Measurements from ENCODE around the gene EWSR1.
A peak's percentile ranks its signal among the peaks of the same experiment; 100 is the strongest.

The EWSR1 gene

GRCh38 chr22:29301716-29302401, 33.8 kb downstream of the EWSR1 start:
- peaks cover 7% of the 10 kb centered on the region for H3K4me1 Mint-ChIP-seq (ENCODE audit: low read depth)
- H3K9me3 Mint-ChIP-seq: no peaks in the 10 kb centered on the region
- peaks cover 48% of the 10 kb centered on the region for H3K36me3 Mint-ChIP-seq (ENCODE audit: low read depth)
- H3K4me3 Mint-ChIP-seq: no peak overlapping the region
- peak; percentile 37 for DNase-seq
- peaks cover 26% of the 10 kb centered on the region for H3K27me3 Mint-ChIP-seq
- peak overlapping the region; percentile 50 for H3K27ac Mint-ChIP-seq

GRCh38 chr22:29302402-29302680, 34.3 kb downstream of the EWSR1 start:
- Mint-ChIP-seq H3K9me3 (no peaks in the 10 kb centered on the region), H3K4me3 (no peak overlapping the region), H3K27me3 (peaks cover 26% of the 10 kb centered on the region), H3K4me1 (ENCODE audit: low read depth) (peaks cover 8% of the 10 kb centered on the region), H3K27ac (no peak overlapping the region), H3K36me3 (ENCODE audit: low read depth) (peaks cover 43% of the 10 kb centered on the region)
- no peak for DNase-seq

- DNase-seq: no peak
- no peaks in the 10 kb centered on the region for H3K9me3 Mint-ChIP-seq
- peaks cover 38% of the 10 kb centered on the region for H3K36me3 Mint-ChIP-seq (ENCODE audit: low read depth)
- no peak overlapping the region for H3K4me3 Mint-ChIP-seq
- peak overlapping the region; percentile 33 for H3K27ac Mint-ChIP-seq
- peaks cover 11% of the 10 kb centered on the region for H3K4me1 Mint-ChIP-seq (ENCODE audit: low read depth)
- H3K27me3 Mint-ChIP-seq: peaks cover 32% of the 10 kb centered on the region
Observed at GRCh38 chr22:29302681-29303465, 34.8 kb downstream of the EWSR1 start.

GRCh38 chr22:29305836-29306174, 37.7 kb downstream of the EWSR1 start:
- DNase-seq: no peak
- Mint-ChIP-seq H3K27ac (no peak overlapping the region), H3K4me1 (ENCODE audit: low read depth) (peaks cover 20% of the 10 kb centered on the region), H3K27me3 (peaks cover 32% of the 10 kb centered on the region), H3K9me3 (no peaks in the 10 kb centered on the region), H3K36me3 (ENCODE audit: low read depth) (peaks cover 9% of the 10 kb centered on the region), H3K4me3 (peak overlapping the region; percentile 69)

- DNase-seq: no peak
- Mint-ChIP-seq H3K27ac (no peak within 1 kb of the TSS), H3K36me3 (ENCODE audit: low read depth) (peaks cover 4% of the 10 kb centered on the region), H3K4me3 (peak within 1 kb of the TSS; percentile 69), H3K27me3 (peaks cover 36% of the 10 kb centered on the region), H3K4me1 (ENCODE audit: low read depth) (peaks cover 24% of the 10 kb centered on the region), H3K9me3 (no peaks in the 10 kb centered on the region)
Observed at GRCh38 chr22:29306175-29306834, 38.2 kb downstream of the EWSR1 start, which contains the start of gene GAS2L1. Gene GAS2L1, plus strand, starts transcription at chr22:29306650. Its CDS starts 1,456 bp downstream, at chr22:29308106.

- no peak for DNase-seq
- Mint-ChIP-seq H3K27me3 (peaks cover 37% of the 10 kb centered on the region), H3K27ac (no peak overlapping the region), H3K36me3 (ENCODE audit: low read depth) (no peaks in the 10 kb centered on the region), H3K9me3 (no peaks in the 10 kb centered on the region), H3K4me3 (peak overlapping the region; percentile 69), H3K4me1 (ENCODE audit: low read depth) (peaks cover 24% of the 10 kb centered on the region)
Observed at GRCh38 chr22:29306835-29307595, 38.9 kb downstream of the EWSR1 start.

GRCh38 chr22:29307596-29308147, 39.6 kb downstream of the EWSR1 start:
- no peak for DNase-seq
- Mint-ChIP-seq H3K9me3 (no peaks in the 10 kb centered on the region), H3K4me3 (peak overlapping the region; percentile 67), H3K4me1 (ENCODE audit: low read depth) (peaks cover 24% of the 10 kb centered on the region), H3K27me3 (peaks cover 44% of the 10 kb centered on the region), H3K36me3 (ENCODE audit: low read depth) (no peaks in the 10 kb centered on the region), H3K27ac (no peak overlapping the region)

GRCh38 chr22:29308148-29308790, 40.2 kb downstream of the EWSR1 start:
- H3K27ac Mint-ChIP-seq: no peak overlapping the region
- peaks cover 50% of the 10 kb centered on the region for H3K27me3 Mint-ChIP-seq
- H3K4me1 Mint-ChIP-seq (ENCODE audit: low read depth): peaks cover 27% of the 10 kb centered on the region
- H3K36me3 Mint-ChIP-seq (ENCODE audit: low read depth): no peaks in the 10 kb centered on the region
- no peaks in the 10 kb centered on the region for H3K9me3 Mint-ChIP-seq
- no peak for DNase-seq
- H3K4me3 Mint-ChIP-seq: no peak overlapping the region

- peaks cover 55% of the 10 kb centered on the region for H3K27me3 Mint-ChIP-seq
- no peaks in the 10 kb centered on the region for H3K9me3 Mint-ChIP-seq
- peaks cover 33% of the 10 kb centered on the region for H3K4me1 Mint-ChIP-seq (ENCODE audit: low read depth)
- no peaks in the 10 kb centered on the region for H3K36me3 Mint-ChIP-seq (ENCODE audit: low read depth)
- H3K27ac Mint-ChIP-seq: no peak overlapping the region
- DNase-seq: no peak
- no peak overlapping the region for H3K4me3 Mint-ChIP-seq
Observed at GRCh38 chr22:29308791-29309262, 40.8 kb downstream of the EWSR1 start.

GRCh38 chr22:29309332-29310064, 41.4 kb downstream of the EWSR1 start:
- H3K27me3 Mint-ChIP-seq: peaks cover 56% of the 10 kb centered on the region
- H3K27ac Mint-ChIP-seq: no peak overlapping the region
- H3K9me3 Mint-ChIP-seq: no peaks in the 10 kb centered on the region
- H3K4me1 Mint-ChIP-seq (ENCODE audit: low read depth): peaks cover 39% of the 10 kb centered on the region
- no peak for DNase-seq
- no peaks in the 10 kb centered on the region for H3K36me3 Mint-ChIP-seq (ENCODE audit: low read depth)
- H3K4me3 Mint-ChIP-seq: no peak overlapping the region

- H3K27me3 Mint-ChIP-seq: peaks cover 52% of the 10 kb centered on the region
- no peaks in the 10 kb centered on the region for H3K9me3 Mint-ChIP-seq
- H3K27ac Mint-ChIP-seq: no peak overlapping the region
- H3K36me3 Mint-ChIP-seq (ENCODE audit: low read depth): no peaks in the 10 kb centered on the region
- H3K4me3 Mint-ChIP-seq: no peak overlapping the region
- H3K4me1 Mint-ChIP-seq (ENCODE audit: low read depth): peaks cover 43% of the 10 kb centered on the region
- DNase-seq: peak; percentile 33
Observed at GRCh38 chr22:29310065-29310862, 42.2 kb downstream of the EWSR1 start.

GRCh38 chr22:29310863-29311339, 42.8 kb downstream of the EWSR1 start:
- Mint-ChIP-seq H3K4me3 (no peak overlapping the region), H3K4me1 (ENCODE audit: low read depth) (peaks cover 42% of the 10 kb centered on the region), H3K36me3 (ENCODE audit: low read depth) (no peaks in the 10 kb centered on the region), H3K9me3 (no peaks in the 10 kb centered on the region), H3K27ac (no peak overlapping the region), H3K27me3 (peaks cover 48% of the 10 kb centered on the region)
- peak; percentile 77 for DNase-seq

Measured in activated T-cell treated with anti-CD3 and anti-CD28 coated beads, Interleukin-2, amount 50 U/mL, for 24 hours (primary cell).